HG02798 (cell line): ENCODE data around the gene IRF8.
"Not testable (repeated sequence)": the region's sequence is repeated elsewhere in the genome, so short reads cannot be mapped to it uniquely, and the experiment has no call there.

Experiments used
- ATAC-seq: cut with Tn5 transposase; IDR thresholded peaks from one replicate; pipeline ENCODE4 v1.9.1; 2021; ENCODE audit warnings: mild to moderate bottlenecking; ENCODE audit not compliant: unreplicated experiment, poor library complexity

IRF8 gene, protein sequence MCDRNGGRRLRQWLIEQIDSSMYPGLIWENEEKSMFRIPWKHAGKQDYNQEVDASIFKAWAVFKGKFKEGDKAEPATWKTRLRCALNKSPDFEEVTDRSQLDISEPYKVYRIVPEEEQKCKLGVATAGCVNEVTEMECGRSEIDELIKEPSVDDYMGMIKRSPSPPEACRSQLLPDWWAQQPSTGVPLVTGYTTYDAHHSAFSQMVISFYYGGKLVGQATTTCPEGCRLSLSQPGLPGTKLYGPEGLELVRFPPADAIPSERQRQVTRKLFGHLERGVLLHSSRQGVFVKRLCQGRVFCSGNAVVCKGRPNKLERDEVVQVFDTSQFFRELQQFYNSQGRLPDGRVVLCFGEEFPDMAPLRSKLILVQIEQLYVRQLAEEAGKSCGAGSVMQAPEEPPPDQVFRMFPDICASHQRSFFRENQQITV

DNA sequence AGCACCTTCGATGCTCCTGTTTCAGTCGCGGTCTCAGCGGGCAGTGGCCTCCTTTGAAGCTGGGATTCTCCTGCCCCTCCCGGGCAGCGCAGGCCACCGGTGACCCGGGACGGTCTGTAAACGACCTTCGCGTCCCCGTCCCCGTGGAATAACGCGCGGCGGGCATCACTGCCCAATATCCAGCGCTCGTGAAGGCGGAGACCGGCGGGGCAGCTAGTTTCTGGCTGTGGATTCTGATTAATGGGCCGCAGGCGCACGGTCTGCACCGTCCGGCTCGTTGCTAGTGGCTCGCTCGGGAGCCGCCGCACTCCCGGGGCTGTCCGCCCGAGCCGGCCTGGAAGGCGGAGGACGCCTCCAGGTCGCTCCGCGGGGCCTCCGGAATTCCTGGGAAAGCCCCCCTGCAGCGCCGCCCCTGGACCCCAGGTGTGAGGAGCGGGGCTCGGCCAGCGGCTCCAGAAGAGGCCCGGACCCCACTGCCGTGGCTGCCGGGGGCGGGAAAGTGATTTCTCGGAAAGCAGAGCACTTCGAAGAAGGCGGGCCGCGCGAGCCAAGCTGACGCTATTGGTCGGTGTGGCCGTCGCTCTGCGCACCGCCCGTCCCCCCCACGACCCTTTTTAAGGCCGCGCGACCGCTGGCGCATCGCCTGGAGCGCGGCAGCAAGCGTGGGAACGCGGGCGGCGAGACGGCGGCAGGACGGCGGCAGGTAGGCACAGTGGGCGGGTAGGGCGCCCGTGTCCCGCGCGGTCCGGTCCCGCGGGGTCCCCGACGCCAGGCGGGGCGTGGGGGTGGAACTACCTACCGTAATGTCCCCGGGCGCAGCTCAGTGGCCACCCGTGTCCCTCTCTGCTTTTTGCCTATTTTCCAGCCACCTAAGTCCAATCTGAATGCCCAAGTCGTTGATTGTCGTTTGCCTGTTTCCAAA lies at the start of gene IRF8:
Gene IRF8, plus strand, starts transcription at position 642 of the 922 bp plus-strand sequence. CDS start 3,854 bp downstream, outside the sequence.
- peak; percentile 45 for ATAC-seq

DNA sequence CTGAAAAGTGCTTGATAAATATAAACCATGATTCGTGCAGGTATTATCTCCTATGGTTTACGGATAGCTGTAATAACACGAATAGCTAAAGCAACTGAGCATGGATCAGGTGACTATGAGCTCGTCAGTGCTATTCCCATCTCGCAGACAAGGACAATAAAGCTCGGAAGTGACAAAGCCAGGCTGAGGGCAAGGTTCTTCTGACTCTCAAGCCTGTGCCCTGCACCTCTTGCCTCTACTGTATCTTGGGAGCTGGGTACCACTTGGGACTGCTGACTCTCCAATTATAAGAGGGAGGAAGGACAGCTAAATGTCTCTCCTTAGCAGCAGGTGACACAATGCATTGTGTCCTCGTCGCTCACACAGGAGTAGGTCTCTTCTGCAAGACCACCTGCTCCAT lies 49.6 kb upstream of the IRF8 start:
- ATAC-seq = no peak

DNA sequence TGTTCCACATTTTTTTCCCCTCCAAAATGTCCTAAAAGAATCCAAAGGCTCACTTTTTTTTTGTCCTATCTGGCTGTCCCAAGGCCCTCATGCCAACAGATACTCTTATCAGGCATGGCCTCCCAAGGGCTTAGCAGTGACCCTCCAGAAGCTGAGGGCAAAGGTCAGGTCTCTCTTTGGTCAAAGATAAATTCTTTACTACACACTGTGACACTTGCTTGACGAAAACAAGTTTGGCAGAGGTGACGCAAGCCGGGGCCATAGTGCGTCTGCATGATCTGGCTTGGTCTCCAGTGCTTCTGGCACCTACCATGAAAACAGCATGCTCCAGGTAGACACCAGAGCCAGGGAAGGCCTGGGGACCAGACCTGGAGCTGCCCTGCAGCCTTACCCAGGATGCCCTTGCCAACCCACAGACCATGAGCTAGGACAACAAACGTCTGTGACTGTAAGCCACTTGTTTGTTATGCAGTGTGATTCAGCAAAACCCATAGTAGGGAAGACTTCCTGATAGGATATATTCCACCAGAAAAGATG lies 48.5 kb upstream of the IRF8 start:
- no peak for ATAC-seq

DNA sequence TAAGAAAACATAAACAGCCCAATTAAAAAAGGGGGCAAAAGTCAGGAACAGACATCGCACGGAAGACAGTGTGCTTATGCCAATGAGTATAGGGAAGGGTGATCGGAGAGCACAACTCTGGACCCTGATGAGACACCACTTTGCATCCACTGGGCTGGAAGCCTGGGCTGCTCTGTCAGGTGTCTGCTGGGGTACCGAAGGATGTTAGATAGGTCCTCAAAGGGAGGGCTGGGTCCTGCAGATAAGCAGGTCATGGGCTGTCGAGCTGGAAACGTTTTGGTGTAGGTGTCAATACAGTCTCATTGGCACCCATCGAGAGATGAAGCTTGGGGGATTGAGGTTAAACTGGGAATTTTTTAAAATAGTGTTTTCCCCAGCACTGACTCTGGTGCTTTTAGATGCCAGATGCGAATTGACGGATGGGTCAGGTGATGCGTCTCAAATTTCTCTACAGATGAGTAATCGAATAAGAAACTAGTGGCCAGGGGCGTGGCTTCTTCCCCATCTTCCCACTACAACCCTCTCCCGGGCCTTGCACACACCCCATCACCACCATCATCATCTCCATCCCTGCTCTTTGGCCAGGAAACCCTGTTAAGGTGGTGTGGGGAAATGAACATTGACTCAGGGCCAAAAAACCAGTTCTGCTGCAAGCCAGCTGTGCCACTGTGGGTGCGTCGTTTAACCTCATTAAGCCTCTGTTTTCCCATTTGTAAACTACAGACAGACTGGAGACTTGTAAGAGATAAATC lies 47.8 kb upstream of the IRF8 start:
- ATAC-seq = no peak

DNA sequence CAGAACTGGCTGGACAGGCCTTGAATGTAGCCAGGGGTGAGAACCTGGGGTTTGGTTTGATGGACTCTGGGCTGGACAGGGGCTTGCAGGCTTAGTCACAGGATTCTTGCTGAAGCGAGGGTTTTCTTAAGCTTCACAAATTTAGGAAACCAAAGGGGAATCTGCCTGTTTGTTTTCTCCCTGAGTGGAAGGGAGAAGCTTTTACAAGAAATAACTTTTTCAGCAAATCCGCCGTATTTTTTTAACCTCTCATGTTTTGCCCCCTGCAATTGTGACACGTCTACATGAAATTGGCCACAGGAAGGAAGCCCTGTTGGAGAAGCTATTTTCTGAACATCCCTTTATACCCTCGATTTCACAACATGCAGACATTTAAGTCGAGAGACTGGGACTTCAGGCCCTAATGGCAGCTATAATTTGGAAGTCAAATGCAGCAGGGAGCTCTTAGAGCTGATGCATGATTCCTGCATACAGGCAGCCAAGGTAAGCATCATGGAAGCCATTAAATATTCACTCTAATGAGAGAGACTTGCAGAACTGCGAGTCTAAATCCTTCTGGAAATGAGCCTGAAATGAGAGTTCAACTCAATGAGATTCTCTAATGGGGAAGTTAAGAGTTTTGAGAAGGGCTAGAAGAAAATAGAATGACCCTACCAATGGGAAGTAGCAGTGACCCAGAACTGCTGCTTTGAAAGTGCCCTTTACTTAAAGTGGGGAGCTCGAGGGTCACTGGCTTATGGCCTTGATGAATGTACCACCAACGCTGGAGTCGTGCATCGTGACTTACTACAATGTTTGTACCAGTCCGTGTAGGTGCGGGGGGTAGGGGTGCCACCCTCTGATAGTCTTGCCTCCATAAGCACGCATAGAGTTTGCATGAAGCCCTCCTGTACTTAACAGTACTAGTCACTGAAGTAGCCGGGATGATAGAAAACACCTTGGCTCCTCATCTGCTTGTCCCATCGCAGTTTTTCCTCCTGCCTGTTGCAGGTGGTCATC lies 45.1 kb upstream of the IRF8 start:
- ATAC-seq = no peak

DNA sequence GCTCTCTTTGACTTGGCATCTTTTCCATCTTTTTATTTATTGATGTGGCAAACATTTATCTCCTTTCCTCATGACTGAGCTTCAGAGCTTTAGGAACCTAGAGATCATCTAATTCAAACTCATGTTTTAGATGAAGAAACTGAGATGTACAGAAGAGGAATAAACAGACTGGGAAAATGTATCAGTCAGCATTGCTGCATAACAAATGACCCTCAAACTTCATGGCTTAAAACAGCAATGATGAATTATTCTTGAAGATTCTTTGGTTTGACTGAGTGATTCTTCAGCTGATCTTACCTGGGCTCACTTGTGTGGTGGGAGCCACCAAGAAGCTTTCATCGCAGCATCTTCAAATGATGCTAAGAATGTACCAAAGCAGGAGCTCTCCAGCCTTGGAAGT lies 44.0 kb upstream of the IRF8 start:
- no peak for ATAC-seq

DNA sequence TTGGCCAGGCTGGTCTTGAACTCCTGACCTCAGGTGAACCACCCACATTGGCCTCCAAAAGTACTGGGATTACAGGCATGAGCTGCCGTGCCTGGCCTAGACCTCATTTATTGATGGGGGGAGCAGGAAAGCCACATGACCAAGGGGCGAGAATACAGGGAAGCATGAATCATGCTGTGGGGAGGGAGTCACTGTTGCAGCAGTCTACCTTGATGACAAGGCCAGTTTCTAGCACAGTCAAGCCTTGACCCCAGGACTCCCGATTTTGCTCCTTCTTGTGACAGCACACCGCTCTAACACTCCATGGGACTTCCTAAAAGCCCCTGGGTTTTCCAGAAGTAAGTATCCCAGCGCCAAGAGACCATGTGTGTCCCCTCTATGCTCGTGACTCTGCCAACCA lies 42.9 kb upstream of the IRF8 start:
- ATAC-seq = no peak

DNA sequence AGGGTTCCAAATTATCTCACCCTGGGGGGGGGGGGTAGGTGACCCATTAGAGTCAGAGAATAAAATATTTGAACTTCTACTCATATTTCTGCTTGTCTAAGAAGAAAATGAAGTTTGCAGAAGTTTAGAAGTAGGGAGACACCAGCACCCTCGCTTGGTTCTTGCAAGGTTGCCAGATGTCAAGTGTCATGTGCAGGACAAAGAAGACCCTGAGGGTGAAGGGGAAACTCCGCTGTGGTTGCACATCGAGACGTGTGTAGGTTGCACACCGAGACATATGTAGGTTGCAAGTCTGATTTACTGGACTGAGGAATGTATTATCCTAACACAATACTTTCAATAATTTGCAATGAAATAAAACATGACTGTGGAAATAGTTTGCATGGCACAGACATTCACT lies 42.4 kb upstream of the IRF8 start:
- ATAC-seq = no peak

DNA sequence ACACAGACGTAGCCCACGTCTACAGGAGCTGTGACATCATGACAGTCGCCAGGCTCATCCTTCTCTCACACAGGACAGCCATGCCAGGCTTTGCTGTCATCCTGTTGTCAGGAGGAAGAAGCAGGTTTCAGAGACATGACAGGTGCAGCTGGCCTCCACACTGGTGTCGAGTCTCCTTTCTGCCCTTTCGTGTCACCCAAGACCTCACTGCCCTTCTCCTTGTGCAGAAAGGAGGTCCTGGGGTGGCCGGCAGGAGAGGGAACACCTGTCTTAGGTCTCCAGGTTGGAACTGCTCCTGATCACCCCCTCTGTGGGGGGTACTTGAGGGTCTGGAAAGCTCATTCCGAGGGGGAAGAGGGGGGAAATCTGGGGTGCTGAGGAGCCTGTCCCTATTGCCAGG lies 41.6 kb upstream of the IRF8 start:
- no peak for ATAC-seq

DNA sequence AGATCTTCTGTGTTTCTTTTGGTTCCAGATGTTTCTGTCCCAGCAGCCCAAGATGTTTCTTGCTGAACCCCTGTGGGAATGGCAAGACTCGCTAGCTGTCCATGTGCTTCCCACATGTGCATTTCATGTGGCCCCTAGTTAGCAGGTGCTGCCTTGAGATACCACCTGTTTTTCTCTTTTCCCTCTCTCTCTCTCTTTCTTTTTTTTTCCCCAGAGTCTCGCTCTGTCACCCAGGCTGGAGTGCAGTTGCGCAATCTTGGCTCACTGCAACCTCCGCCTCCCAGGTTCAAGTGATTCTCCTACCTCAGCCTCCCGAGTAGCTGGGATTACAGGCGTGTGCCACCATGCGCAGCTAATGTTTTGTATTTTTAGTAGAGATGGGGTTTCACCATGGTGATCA lies 40.4 kb upstream of the IRF8 start:
- ATAC-seq = not testable (repeated sequence)

DNA sequence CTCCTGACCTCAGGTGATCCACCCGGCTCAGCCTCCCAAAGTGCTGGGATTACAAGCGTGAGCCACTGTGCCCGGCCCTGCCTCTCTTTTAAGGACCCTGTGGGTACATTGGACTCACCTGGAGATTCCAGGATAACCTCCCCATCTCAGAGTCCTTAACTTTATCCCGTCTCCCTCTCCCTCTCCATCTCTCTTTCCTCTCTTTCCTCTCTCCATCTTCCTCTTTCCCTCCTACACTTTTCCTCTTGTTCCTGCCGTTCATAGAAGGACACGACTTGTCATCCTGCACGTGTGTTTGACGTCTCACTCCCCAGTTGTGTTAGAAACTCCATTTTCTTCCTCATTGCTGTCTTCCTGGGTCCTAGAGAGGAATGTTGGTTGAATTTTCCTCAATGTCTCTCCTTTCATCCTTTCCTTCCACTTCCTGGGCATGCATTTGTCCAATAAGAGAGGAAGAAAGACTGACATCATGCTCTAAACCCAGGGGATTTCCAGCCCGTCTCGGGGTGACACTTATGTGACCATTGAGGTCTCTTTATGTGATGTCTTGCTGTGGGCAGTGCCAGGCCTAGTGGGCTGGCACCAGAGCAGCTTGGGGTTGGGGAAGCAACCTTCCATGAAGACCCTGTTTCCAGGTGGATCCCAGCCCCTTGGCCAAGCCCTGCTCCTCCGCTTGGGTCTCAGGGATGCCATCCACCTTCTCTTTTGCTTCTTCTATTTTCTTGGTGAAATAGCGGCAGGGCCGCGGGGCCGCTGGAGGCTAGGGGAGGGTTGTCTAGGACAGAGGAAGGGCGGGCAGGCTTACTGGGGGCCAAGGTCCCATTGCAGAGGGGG lies 39.8 kb upstream of the IRF8 start:
- no peak for ATAC-seq

DNA sequence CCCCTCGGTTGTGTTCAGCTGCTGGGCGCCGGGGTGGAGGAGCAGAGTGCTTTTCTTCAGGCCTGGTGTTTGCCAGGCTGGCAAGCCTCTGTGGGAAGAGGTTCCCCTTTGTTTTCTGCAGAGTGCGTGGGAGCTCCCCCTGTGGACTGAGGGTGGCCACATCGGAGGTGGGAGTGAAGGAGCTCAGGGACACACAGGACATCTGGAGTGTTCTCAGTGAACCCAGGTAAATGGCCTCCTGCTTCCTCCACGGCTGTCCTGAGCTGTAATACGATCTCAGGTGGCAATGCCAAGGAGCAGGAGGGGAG lies 39.2 kb upstream of the IRF8 start:
- no peak for ATAC-seq

DNA sequence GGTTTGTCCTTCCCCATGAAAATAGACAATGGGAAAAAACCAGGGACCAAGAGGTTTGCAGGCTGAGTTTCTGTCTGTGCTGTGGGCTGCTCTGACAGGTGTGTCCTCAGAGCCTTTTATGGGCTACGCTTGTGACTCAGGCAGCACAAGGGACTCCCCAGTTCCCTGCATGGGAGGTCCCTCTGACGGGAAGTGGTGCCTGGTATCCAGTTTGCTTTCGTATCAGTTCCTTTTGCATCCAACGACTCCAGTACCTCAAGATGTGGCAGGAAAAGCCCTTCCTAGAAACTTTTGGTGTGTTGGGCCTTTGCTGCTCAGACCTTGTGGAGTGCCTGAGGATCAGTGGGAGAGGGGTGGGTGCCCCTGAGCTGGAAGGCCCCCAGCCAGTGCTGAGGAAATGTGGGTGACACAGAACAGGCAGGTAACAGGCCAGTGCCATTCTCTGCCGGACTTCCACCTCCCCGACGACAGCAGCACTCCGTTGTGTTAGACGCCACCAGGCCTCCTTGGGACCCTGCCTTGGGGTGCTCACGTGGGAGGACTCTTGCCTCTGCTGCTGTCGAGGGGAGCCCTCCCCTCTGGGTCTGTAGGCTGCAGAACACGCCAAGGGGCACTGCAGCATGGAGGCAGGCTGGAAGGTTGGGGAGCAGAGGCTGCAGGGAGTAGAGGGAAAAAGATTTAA lies 38.4 kb upstream of the IRF8 start:
- ATAC-seq = peak; percentile 56

DNA sequence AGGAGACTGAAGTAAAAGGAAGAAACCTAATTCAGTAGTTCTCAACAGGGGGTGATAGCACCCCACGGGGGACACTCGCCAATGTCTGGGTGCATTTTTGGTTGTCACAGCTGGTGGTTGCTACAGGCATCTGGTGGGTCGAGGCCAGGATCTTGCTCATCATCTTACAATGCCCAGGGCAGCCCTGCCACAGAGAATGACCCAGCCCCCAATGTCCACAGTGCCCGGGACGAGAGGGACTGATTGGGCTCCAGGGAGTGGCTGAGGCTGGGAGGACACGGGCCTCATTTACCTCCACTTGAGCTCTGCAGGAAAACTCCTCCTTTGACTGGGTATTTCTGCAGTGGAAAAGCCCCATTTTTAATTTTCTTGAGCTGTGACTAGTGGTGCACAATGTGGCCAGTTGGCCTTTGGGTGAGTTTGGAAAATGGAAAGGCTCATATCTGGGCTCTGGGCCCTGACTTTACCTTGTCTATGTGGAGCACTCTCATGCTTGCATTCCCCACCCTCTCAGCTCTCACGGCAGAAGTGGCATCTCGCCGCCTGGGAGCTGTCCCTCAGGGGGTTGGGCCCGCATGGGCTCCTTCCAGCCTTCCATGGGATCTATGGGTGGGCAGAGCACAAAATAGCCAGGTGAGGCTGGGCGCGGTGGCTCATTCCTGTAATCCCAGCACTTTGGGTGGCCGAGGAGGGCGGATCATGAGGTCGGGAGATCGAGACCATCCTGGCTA lies 37.7 kb upstream of the IRF8 start:
- no peak for ATAC-seq

DNA sequence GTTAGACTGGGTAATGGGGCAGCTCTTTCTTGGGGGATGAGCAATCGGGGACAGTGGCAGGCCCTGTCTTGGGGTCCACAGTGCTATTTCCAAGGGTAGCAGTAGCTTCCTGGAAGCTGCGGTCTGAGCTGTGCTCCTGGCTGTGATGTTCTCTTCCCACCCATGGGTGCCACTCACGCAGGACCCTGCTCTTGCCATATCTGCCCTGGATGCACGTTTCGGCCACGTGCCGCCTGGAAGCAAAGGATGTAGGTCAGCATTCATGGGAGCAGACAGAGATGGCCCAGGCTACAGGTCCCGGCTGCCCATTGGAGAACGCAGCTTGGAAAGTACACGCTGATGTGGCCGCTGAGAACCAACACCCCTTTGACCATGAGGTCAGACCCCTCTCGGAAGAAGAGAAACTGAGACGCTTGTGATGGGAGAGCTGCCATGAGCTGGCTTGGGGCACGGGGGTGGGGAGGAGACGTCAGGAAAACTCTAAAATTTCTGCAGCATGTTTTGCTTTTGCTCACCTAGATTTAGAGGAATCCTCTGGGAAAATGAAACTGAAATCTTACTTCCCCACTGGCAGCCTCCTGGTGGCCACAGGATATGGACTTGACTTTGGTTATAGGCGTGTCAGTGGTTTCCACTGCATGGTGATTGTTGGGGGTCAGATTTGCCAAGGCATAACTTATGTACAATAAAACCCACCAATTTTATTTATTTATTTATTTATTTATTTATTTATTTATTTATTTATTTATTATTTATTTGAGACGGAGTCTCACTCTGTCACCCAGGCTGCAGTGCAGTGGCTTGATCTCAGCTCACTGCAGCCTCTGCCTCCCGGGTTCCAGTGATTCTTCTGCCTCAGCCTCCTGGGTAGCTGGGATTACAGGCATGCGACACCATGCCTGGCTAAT lies 36.2 kb upstream of the IRF8 start:
- no peak for ATAC-seq

DNA sequence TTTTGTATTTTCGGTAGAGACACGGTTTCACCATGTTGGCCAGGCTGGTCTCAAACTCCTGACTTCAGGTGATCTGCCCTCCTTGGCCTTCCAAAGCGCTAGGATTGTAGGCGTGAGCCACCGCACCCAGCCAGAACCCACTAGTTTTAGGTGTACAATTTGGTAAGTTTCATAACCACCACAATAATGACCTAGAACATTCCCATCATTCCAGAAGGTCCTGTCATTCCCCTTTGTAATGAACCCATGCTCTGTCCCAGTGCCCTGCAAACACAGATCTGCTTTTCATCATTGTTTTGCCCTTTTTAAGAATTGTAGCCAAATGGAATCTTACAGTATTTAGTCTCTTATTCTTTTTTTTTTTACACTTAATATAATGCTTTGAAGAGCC lies 35.6 kb upstream of the IRF8 start:
- no peak for ATAC-seq
